SH-SY5Y (cell line): ENCODE results near the gene CAPZA1.

Experiments used
- GATA2 ChIP-seq: IDR thresholded peaks from 2 replicates; pipeline ENCODE4 v1.6.1; 2011; ENCODE audit warnings: mild to moderate bottlenecking, low read depth, low read length
- GATA3 ChIP-seq: IDR thresholded peaks from 2 replicates; pipeline ENCODE4 v1.6.1; 2011; ENCODE audit warnings: low read depth, mild to moderate bottlenecking, low read length, moderate library complexity

The CAPZA1 gene

DNA sequence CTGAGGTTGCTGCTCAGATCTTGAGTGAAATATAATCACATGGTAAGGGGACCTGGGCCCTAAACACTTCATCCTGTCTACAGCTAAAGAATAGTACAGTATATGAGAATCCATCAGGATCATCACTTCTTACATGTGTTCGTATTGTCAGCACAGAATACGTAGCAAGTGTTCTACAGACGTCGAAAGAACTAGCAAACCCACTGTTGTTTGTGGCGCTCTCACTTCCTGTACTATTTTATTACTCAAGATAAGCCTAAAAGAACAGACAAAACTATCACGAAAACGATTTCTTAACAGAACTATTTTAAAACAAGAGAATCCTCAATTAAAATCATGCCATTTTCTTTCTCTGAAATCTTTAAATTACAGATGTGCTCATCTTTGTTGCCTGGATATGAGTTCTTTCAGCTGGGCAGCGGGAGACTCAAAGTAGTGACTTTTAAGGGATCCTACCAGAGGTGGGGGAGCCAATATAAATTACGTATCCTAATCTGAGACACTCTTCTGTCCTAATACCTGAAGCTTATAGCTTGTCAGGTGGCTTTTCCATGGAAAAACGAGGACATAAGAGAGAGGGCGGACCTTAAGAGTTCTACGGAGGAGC, 1.4 kb upstream of the CAPZA1 start:
- no peak for TF ChIP-seq GATA3
- TF ChIP-seq GATA2: no peak

DNA sequence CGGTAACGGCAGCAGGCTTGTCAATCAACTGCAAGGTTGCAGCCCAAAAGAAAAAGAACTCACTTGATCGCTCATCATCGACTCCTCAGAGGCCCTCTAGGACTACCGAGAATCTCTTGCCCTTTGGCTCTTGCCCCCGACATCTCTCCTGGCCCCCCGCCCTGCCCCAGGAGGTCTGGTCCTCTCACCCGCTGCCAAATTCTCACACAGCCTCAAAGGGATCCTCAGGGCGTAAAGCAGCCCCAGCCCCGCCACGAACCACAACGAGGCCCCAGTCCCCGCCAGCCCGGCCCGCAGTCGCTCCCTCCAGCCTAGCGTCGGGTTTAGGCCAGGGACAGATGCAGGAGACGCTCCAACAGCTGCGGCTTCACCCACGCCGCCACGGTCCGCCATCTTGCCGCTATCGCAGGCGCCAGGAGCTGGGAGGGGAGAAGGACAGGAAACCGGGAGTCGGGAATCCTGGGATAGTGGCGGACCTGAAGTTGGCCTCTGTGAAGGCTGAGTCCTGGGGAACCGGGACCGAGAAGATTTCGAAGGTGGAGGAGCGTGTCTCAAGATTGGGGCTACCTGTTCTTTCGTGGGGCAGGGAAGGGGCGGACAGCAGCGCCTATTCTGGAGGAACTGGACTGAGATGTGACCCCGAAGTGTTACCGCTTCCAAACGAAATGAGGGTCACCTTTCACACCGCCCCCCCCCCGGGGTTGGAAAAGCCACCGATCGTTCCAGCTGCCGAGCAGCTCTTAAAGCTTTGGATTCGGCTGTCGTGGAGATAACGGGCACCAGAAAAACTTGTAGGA, 713 bp upstream of the CAPZA1 start, which contains the start of gene ST7L:
Gene ST7L (minus strand): TSS at position 421 of the 797 bp plus-strand sequence. CDS start 28 bp downstream, at position 393.
- TF ChIP-seq GATA2 (no peak), GATA3 (no peak)

DNA sequence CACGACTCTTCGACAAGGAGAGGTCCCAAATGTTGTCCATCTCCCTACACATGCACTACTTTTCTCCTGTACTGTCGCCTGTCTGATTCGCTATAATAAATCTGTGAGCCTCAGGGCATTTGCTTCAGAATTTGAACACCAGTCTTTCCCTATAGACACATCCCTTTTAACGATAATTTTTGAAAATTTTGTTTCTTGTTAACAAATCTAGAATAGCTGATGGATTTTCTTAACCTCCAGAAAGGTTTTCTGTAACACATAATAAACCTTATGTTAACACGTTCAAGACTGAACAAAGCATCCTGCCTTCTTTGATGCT, 704 bp downstream of the CAPZA1 start:
- TF ChIP-seq GATA3: no peak
- TF ChIP-seq GATA2: no peak

DNA sequence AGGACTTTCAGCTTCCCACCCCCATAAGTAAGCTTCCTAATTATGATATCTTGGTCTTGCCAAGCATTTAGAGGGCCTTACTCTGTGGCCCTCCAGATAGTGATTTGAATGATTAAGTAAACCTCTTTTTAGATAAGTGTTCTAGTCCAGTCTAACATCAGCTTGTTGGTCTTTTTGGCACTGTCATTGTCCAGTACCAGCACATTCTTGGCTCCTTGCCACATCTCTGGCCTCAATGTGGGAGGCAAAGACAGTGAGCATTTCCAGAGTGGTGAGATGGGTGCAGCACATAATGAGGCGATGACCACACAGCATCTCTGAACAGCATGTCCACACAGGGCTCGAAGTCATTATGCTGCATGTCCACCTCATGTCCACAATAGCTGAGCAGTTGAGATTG, 6.1 kb downstream of the CAPZA1 start:
- TF ChIP-seq GATA3 (no peak), GATA2 (no peak)

DNA sequence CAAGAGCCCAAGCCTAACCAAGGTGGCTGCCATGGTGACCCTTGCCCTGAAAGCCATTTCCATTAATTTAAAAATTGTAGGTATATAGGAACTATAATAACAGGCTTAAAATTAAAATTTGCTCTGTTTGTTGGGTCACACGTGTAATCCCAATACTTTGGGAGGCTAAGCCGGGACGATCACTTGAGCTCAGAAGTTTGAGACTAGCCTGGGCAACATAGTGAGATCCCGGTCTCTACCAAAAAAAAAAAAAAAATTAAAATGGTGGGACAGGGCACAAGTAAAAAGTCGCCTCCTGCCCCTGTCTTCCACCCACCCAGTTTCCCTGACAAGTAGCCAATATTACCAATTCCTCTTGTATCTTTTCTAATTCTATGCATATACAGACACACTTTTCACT, 6.6 kb downstream of the CAPZA1 start:
- no peak for TF ChIP-seq GATA3
- no peak for TF ChIP-seq GATA2

DNA sequence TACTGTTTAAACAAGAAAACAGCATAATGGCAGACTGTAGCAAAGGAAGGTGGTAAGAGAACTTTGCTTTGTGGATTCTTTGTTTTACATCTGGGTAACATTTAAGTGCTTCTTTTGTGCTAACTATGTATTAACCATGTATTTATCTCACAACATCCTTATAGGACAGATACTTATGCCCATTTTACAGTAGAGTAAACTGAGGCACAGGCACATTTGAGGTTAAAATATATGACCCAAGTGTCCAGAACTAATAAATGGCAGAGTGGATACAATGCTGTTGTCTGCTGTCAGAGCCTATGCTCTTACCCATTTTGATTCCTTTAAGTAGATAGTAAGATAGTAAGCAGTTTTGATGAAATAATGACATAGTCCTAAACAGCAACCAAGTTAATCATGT, 7.3 kb downstream of the CAPZA1 start:
- TF ChIP-seq GATA2: no peak
- no peak for TF ChIP-seq GATA3

DNA sequence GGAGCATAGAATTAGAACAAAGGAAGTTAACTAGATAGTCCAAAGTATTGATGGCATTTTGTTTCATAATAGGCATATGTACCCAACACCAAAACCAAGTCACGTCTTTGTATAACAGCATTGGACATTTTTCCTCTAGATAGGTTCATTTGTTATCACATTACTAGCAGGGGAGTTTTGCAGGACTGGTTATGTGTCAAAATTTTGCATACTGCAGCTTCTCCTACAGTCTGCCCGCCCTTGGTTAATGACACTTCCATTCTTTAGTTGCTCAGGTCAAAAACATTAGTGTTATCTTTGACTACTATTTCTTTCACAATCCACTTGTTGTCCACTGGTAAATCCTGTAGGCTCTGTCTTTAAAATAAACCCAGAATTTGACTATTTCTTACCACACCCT, 8.9 kb downstream of the CAPZA1 start:
- no peak for TF ChIP-seq GATA3

DNA sequence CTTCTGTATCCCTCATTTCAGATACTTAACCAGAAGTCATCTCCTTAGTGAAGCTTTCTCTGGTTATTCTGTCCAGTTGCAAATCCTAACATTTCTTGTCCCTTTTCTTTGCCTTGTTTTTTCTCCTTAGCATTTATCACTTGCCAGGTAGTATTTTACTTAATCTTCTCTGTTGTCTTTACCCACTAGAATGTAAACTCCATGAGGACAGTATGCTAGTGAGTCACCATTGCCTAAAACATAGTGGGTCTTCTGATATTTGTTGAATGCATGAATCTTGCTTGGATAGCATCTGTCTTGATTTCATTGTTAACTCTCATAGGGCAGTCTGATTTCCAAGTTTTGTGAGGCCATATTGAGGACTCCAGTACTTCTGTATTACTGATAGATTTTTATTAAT, 9.6 kb downstream of the CAPZA1 start:
- TF ChIP-seq GATA2: no peak
- TF ChIP-seq GATA3: no peak

DNA sequence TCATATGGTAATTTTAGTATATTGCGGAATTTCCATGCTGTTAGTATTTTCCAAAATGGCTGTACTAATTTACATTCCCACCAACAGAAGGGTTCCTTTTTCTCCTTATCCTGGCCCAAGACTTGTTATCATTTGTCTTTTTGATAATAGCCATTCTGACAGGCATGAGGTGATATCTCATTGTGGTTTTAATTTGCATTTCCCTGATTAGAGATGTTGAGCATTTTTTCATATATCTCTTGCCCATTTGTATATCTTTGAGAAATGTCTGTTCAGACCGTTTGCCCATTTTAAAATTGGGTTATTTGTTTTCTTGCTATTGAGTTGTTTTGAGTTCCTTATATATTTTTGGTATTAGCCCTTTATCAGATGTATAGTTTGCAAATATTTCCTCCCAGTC, 14.0 kb downstream of the CAPZA1 start:
- TF ChIP-seq GATA3: no peak
- TF ChIP-seq GATA2: no peak

DNA sequence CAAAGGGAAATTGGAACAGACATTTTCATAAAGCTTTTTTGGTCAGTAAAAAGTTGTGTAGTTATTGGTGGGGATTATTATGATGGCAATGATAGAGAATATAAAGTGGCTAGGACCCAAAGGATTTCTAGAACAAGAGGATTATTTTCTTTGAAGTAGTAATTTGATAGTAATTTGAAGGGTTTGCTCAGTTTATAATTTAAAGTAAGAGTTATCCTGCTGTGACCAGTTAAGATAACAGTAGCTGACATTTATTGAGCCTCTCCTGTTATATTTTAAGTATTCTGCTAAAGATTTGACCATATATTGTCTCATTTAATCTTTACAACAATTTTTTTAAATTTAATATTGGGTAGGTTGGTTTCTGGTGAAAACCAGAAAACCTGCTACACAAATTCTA, 14.7 kb downstream of the CAPZA1 start:
- no peak for TF ChIP-seq GATA2
- no peak for TF ChIP-seq GATA3

DNA sequence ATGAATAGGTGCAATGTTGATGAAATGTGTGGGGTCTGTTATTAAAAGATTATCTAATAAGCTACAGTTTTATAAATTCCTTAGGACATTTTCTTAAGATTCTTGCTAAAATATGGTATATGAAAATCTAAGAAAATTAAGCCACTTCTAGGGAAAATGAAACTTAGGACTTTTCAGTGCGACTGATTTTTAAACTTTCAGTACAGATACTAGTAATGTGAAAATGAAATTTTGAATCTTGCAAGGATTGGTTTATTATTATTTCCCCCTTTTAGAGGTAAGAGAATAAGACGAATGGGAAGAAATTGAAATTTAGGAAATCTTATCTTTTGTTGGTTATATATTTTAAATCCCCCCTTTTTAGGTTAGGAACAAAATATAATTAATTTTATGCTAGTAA, 16.4 kb downstream of the CAPZA1 start:
- TF ChIP-seq GATA3 (no peak), GATA2 (no peak)

DNA sequence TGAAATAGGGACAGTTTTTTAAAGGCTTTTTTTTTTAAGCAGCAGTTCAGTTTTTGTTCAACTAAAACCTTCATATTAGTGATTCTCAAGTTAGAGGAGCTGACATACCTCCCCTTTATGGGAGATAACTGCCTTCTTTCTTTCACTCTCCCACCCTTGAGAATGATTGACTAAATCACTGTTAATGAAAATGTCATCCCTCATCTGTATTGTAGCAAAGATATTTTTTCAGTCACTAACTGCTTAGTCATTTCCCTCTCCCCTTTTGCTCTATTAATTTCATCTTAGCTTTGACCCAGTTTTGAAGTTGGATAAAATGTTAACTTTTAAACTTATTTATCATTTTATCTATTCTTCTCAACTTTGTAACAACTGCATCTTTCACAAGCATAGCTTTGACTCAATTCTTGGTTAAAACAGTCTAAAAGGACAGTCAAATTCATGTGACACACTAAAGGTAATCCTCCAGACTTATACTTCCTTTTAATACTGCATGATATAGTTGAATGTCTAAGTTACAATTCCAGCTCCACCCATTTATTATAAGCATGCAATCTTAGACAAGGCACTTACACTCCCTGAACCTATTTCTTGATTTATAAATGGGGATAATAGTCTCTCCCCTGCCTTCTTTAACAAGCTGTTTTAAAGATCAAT, 17.1 kb downstream of the CAPZA1 start:
- TF ChIP-seq GATA3: no peak
- TF ChIP-seq GATA2: no peak

DNA sequence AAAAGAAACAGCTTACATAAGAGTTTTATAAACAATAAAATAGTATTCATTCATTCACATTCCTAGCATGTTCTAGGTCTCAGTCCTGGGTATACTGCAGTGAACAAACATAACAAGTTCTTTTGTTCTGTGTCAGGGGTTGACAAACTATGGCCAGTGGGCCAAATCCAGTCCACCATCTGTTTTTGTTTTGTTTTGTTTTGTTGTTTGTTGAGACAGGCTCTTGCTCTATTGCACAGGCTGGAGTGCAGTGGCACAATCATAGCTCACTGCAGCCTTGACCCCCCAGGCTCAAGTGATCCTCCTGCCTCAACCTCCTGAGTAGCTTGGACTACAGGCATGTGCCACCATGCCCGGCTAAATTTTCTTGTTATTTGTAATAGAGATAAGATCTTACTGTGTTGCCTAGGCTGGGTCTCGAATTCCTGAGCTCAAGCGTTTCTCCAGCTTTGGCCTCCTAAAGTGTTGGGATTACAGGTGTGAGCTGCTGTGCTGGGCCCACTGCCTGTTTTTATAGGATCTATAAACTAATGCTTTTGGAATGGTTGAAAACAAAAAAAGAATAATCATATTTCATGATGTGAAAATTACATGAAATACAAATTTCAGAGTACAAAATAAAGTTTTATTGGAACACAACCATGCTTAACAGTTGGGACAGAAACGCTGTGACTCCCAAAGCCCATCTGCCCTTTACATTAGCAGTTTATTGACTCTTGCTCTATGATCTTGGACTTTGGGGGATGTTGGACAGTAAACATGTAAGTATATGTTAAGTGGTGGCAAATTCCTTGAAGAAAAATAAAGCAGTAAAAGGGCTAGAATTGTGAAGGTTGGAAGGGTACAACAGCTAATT, 17.9 kb downstream of the CAPZA1 start:
- TF ChIP-seq GATA3 (no peak), GATA2 (no peak)

DNA sequence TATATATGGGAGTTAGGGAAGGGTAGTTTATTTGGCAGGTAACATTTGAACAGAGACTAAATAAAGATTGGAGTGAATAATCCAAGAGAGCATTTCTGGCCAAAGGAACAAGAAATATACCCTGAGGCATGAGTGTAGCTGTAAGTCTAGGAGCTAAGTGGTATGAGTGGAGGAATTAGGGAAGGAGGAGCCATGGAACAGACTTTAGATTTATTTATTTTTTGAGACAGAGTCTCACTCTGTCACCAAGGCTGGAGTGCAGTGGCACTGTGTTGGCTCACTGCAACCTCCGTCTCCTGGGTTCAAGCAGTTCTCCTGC, 18.4 kb downstream of the CAPZA1 start:
- TF ChIP-seq GATA2 (no peak), GATA3 (no peak)
